Activated CD4-positive, alpha-beta memory T cell treated with anti-CD3 and anti-CD28 coated beads for 36 hours (primary cell): Measurements from ENCODE around the gene AKIRIN2. TPM values are rescaled to one million over a fixed set of nuclear protein-coding genes. Genes with fewer than 3 reads are reported as not detected.

Experiments
- CTCF ChIA-PET: fragments of 350-600 bp; sonication (Branson Sonifier 250); formaldehyde crosslinking; loops from one replicate; lab custom pipeline; 2021; ENCODE audit warnings: antibody characterized with exemption, inconsistent platforms; lab: Charles Lee
- POLR2A ChIA-PET: fragments of 350-600 bp; sonication (Branson Sonifier 250); formaldehyde crosslinking; loops from one replicate; lab custom pipeline; 2021; ENCODE audit warnings: antibody characterized with exemption; lab: Charles Lee
- DNase-seq: peaks from one replicate; pipeline ENCODE4 v3.0.0-alpha.2; 2020
- H3K27ac Mint-ChIP-seq: one replicate; pipeline ENCODE4 v1.8.0; 2021; ENCODE audit warnings: mixed read lengths
- H3K27me3 Mint-ChIP-seq: one replicate; pipeline ENCODE4 v1.8.0; 2021; ENCODE audit warnings: mixed read lengths
- H3K36me3 Mint-ChIP-seq: one replicate; pipeline ENCODE4 v1.8.0; 2021; ENCODE audit warnings: mixed read lengths
- H3K4me1 Mint-ChIP-seq: one replicate; pipeline ENCODE4 v1.8.0; 2021; ENCODE audit warnings: low read depth, mixed read lengths
- H3K4me3 Mint-ChIP-seq: one replicate; pipeline ENCODE4 v1.8.0; 2021; ENCODE audit warnings: mild to moderate bottlenecking, mixed read lengths
- H3K9me3 Mint-ChIP-seq: one replicate; pipeline ENCODE4 v1.8.0; 2021; ENCODE audit warnings: mixed read lengths
- intact Hi-C: fragments of 100-400 bp; cut with micrococcal nuclease; formaldehyde crosslinking; loops from one replicate; pipeline ENCODE4 v1.15.1; 2023
- total RNA-seq, 2 experiments: library from RNA; stranded (reverse); gene quantifications; one replicate each; pipeline ENCODE4 v1.2.3, GENCODE V29; 2021

The AKIRIN2 gene
- total RNA-seq, 2 experiments from 2014 or later = 45.7 to 46.0 TPM

DNA sequence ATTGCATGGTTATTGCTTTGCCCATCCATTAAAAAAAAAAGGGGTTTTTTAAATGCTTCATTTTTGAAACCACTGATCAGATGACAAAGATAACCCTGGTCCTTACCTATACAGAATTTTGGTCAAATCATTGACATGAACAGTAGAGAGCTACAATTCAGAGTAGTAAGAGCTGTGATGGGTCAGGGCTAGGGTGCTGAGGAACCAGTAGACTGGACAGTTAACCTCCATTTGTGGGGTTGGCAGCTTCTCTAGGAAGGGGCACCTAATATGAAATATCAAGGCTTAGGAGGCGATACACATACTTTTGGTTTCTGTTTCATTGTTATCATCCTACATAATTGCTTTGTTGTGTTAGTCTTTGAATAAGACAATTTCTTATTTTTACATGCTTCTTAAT, 57.0 kb downstream of the AKIRIN2 start:
- intact Hi-C loops = no loop called here
- H3K36me3 Mint-ChIP-seq = peaks cover 7% of the 10 kb centered on the region
- H3K27me3 Mint-ChIP-seq = no peaks in the 10 kb centered on the region
- ChIA-PET CTCF (no interaction called here), POLR2A (no interaction called here)
- peak overlapping the region; percentile 53 for H3K4me3 Mint-ChIP-seq
- H3K27ac Mint-ChIP-seq = no peak overlapping the region
- DNase-seq = no peak
- no peaks in the 10 kb centered on the region for H3K9me3 Mint-ChIP-seq
- H3K4me1 Mint-ChIP-seq = peaks cover 21% of the 10 kb centered on the region

DNA sequence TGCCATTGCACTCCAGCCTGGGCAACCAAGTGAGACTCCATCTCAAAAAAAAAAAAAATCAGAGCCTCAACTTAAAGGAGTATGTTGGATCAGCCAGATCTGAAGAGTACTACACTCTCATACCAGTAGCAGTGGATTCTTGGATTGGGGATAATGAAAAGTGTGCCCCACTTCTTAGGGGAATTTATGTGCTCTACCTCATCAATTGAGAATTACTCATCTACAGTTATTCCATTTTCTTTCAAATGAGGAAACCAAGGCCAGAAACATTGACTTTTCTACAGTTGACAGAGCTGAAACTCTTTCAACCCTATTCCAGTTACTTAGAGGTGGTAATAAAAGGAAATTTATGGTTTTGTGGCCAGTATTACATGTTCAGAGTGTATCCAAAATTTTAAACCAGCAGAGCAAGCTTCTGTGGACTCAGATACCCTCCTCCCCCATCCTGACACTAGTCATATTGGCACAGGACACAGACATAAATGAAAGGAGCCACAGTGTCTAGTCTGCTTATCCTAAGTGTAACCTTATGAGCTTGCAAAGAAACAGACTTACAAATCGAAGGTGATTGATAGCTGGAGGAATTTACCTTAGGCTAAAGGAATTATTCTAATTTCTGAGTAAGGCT, 60.9 kb downstream of the AKIRIN2 start:
- Mint-ChIP-seq H3K9me3 (no peaks in the 10 kb centered on the region), H3K4me1 (peaks cover 18% of the 10 kb centered on the region), H3K27ac (no peak overlapping the region), H3K27me3 (no peaks in the 10 kb centered on the region), H3K4me3 (no peak overlapping the region), H3K36me3 (peaks cover 17% of the 10 kb centered on the region)
- POLR2A ChIA-PET = interaction anchor here (1.1 kb wide), 1 partner anchor 56 kb away, joined by 4 read pairs; no protein-coding TSS in a partner anchor
- intact Hi-C loops = no loop called here
- no peak for DNase-seq
- CTCF ChIA-PET = no interaction called here

DNA sequence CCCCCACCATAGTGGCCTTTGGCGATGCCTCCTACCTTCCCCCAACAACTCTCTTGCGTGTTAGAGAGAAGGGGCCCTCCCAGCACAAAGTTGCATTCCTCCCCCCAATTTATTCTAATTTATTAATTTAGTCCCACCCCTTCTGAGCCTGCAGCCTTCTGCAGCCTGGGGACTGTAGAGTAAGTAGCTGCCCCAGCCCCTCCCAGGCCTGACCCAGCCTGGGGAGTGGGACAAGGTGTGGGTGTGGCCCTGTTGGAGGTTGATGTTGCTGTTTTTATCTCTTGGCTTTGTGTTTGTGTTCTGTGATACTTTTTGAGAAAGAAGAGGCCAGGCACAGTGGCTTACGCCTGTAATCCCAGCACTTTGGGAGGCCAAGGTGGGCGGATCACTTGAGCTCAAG, 62.7 kb downstream of the AKIRIN2 start:
- DNase-seq = no peak
- peaks cover 24% of the 10 kb centered on the region for H3K36me3 Mint-ChIP-seq
- POLR2A ChIA-PET = interaction anchor here (0.6 kb wide), 1 partner anchor 125 kb away, joined by 4 read pairs; no protein-coding TSS in a partner anchor
- intact Hi-C loops = no loop called here
- H3K4me3 Mint-ChIP-seq = no peak overlapping the region
- no peak overlapping the region for H3K27ac Mint-ChIP-seq
- no peaks in the 10 kb centered on the region for H3K9me3 Mint-ChIP-seq
- H3K27me3 Mint-ChIP-seq = no peaks in the 10 kb centered on the region
- CTCF ChIA-PET = no interaction called here
- peaks cover 7% of the 10 kb centered on the region for H3K4me1 Mint-ChIP-seq

DNA sequence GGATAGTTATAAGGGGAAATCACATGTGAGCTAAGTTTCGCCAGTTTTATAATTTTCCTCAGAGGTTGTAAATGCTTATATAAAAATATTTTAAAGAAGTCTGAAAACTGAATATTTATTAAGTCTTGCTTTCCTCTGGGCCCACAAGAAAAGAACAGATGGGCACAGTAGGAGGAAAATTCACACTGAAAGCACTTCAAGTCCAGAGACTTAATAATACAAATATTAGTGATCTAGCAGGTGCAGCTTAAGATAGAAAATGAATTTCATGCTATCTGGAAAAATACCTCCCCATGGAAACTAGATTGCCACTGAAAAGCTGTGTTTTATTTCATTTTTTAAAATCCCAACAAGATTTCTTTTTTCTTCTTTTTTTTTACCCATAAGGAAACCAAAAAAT, 64.9 kb downstream of the AKIRIN2 start:
- CTCF ChIA-PET = interaction anchor here (1.7 kb wide), 1 partner anchor 9 kb away, joined by 5 read pairs; no protein-coding TSS in a partner anchor

DNA sequence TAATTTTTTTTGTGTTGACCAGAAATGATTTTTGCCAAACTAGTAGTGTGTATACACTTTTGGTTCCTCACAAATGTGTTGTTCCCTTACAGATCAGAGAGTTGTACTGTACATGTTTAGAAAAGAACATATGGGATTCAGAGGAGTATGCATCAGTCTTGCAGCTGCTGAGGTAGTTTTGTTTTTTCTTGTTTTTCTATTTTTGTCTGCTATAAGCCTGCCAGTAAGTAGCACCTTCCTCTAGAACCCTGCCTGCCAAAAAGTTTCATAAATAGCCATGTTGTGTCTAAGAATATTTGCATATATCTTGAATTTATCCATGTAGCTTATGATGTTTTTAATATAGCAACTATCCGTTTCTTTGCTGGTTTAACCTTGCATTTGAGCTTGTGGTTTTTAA, 65.7 kb downstream of the AKIRIN2 start:
- Mint-ChIP-seq H3K4me3 (no peak overlapping the region), H3K4me1 (peaks cover 5% of the 10 kb centered on the region), H3K27ac (no peak overlapping the region), H3K27me3 (no peaks in the 10 kb centered on the region), H3K36me3 (peaks cover 30% of the 10 kb centered on the region), H3K9me3 (no peaks in the 10 kb centered on the region)
- ChIA-PET CTCF (interaction anchor here (1.7 kb wide), 1 partner anchor 8 kb away, joined by 5 read pairs; no protein-coding TSS in a partner anchor), POLR2A (no interaction called here)
- intact Hi-C loops = no loop called here
- no peak for DNase-seq

More for the DNA sequence above, 64.9 kb downstream of the AKIRIN2 start:
- Mint-ChIP-seq H3K4me3 (no peak overlapping the region), H3K4me1 (peaks cover 7% of the 10 kb centered on the region), H3K27me3 (no peaks in the 10 kb centered on the region), H3K27ac (no peak overlapping the region), H3K9me3 (no peaks in the 10 kb centered on the region), H3K36me3 (peaks cover 28% of the 10 kb centered on the region)
- DNase-seq = no peak
- POLR2A ChIA-PET = no interaction called here
- intact Hi-C loops = no loop called here

DNA sequence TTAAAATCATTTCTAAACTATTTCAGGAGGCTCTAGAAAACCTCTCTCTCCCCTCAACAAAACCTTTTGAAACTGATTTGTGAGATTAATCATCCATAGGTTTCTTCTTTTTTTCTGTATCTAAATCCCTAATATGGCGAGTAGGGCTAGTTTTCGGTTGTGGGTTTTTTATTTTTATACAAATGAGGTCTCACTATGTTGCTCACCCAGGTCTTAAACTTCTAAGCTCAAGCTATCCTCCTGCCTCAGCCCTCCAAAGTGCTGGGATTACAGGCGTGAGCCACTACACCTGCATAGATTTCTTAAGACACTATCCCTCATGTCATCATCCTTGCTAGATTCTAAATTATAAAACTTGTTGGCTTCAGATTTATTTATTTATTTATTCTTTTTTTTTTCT, 68.2 kb downstream of the AKIRIN2 start:
- ChIA-PET CTCF (no interaction called here), POLR2A (no interaction called here)
- H3K27me3 Mint-ChIP-seq = no peaks in the 10 kb centered on the region
- H3K4me3 Mint-ChIP-seq = no peak overlapping the region
- peaks cover 28% of the 10 kb centered on the region for H3K36me3 Mint-ChIP-seq
- H3K4me1 Mint-ChIP-seq = no peaks in the 10 kb centered on the region
- intact Hi-C loops = no loop called here
- H3K9me3 Mint-ChIP-seq = no peaks in the 10 kb centered on the region
- no peak overlapping the region for H3K27ac Mint-ChIP-seq
- DNase-seq = no peak

DNA sequence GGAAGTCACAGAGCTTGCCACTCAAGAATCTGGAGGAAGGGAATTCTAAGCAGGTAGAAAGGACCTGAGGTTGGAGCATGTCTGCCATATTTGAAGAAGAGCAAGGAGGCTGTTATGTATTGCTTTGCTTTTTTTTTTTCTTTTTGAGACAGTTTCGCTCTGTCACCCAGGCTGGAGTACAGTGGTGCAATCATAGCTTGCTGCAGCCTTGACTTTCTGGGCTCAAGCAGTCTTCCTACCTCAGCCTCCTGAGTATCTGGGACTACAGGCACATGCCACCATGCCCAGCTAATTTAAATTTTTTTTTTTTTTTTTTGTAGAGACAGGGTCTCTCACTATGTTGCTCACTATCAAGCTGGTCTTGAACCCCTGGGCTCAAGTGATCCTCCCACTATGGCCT, 71.3 kb downstream of the AKIRIN2 start:
- Mint-ChIP-seq H3K36me3 (peaks cover 24% of the 10 kb centered on the region), H3K4me1 (no peaks in the 10 kb centered on the region), H3K4me3 (no peak overlapping the region), H3K27me3 (no peaks in the 10 kb centered on the region), H3K27ac (no peak overlapping the region), H3K9me3 (no peaks in the 10 kb centered on the region)
- intact Hi-C loops = no loop called here
- POLR2A ChIA-PET = no interaction called here
- DNase-seq = no peak
- CTCF ChIA-PET = no interaction called here

DNA sequence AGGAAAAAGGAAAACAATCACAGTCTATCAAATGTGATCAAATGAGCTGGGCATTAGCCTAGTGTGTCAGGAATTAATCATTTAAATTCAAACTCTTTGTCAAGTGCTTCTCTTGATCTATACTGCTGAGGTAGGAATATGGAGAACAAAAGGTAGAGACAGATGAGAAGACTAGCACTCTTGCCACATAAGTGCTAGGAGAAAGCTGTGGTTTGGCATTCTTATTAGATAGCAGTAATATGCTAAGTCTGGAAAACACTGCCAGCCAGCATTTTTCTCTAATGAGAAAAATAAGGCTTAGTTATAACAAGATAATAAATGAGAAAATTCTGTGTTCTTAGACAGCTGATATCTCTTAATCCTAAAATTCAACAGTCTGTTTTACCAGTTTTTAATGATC, 73.2 kb downstream of the AKIRIN2 start:
- intact Hi-C loops = no loop called here
- Mint-ChIP-seq H3K36me3 (peaks cover 34% of the 10 kb centered on the region), H3K4me3 (no peak overlapping the region), H3K27ac (no peak overlapping the region), H3K27me3 (no peaks in the 10 kb centered on the region), H3K4me1 (no peaks in the 10 kb centered on the region), H3K9me3 (no peaks in the 10 kb centered on the region)
- DNase-seq = no peak
- ChIA-PET POLR2A (no interaction called here), CTCF (interaction anchor here (1.8 kb wide), 1 partner anchor 8 kb away, joined by 5 read pairs; no protein-coding TSS in a partner anchor)

DNA sequence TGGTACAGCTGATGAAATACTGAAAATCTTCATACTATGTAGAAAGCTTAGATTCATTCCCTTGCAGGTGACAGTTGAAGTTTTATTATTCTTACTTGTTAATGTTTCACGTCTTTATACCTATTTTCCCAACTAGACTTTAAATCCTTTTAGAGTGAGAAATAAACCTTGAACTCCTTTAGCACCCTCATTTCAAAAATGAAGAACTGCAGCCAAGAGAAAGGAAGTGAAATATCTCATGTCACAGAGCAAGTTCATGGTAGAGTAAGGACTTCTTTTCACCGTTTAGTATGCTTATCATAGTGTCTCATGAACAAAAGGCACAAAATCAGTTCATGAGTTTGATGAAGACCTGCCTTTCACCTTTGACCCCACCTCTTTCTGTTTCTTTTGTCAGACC, 73.6 kb downstream of the AKIRIN2 start:
- Mint-ChIP-seq H3K27me3 (no peaks in the 10 kb centered on the region), H3K4me3 (no peak overlapping the region), H3K9me3 (no peaks in the 10 kb centered on the region), H3K27ac (no peak overlapping the region), H3K4me1 (no peaks in the 10 kb centered on the region), H3K36me3 (peaks cover 36% of the 10 kb centered on the region)
- DNase-seq = no peak
- ChIA-PET POLR2A (no interaction called here), CTCF (interaction anchor here (1.8 kb wide), 1 partner anchor 8 kb away, joined by 5 read pairs; no protein-coding TSS in a partner anchor)
- intact Hi-C loops = no loop called here

Other genes with a start within 250 kb of the AKIRIN2 start
- 1 to 10 TPM; 7.8 to 9.5 TPM for gene SLC35A1, start 229.3 kb downstream of the AKIRIN2 start, total RNA-seq
- gene RARS2, start 112.2 kb downstream of the AKIRIN2 start, total RNA-seq = 10 to 100 TPM; 20.0 to 20.8 TPM
- gene ORC3, start 112.1 kb downstream of the AKIRIN2 start, total RNA-seq = 10 to 100 TPM; 35.0 to 38.7 TPM